Spleen (tissue), 11 donors: ENCODE results near the gene MYLK. TPM values are rescaled to one million over a fixed set of nuclear protein-coding genes. Genes with fewer than 3 reads are reported as not detected.
A peak's percentile ranks its signal among the peaks of the same experiment; 100 is the strongest.
"Not testable (repeated sequence)": the region's sequence is repeated elsewhere in the genome, so short reads cannot be mapped to it uniquely, and the experiment has no call there.

Source experiments
- DNase-seq: peaks from one replicate; pipeline ENCODE4 v3.0.0-alpha.2; 2020
- H3K27ac ChIP-seq, 8 donors: fragments of 200-600 bp; sonication (generic) in 7 of 8; 1 replicate in 4 of 8; 2 replicates in 4 of 8; pipeline versions ENCODE4 v1.5.0 to v1.8.0; 2016 to 2021; ENCODE audit warnings: inconsistent platforms in 4 of 8, mild to moderate bottlenecking in 4 of 8, moderate library complexity in 1 of 8
- H3K27me3 ChIP-seq, 7 donors: fragments of 200-600 bp; sonication (generic) in 6 of 7; replicated peaks in 1 of 7; 1 replicate in 4 of 7; 2 replicates in 3 of 7; pipeline versions ENCODE4 v1.5.0 to v1.8.0; 2016 to 2021; ENCODE audit warnings: inconsistent platforms in 3 of 7, mild to moderate bottlenecking in 1 of 7
- H3K36me3 ChIP-seq, 6 donors: fragments of 200-600 bp; sonication (generic) in 5 of 6; 1 replicate in 4 of 6; 2 replicates in 2 of 6; pipeline versions ENCODE4 v1.5.0 to v1.8.0; 2016 to 2021; ENCODE audit warnings: inconsistent platforms in 2 of 6
- H3K4me1 ChIP-seq, 6 donors: fragments of 200-600 bp; sonication (generic) in 5 of 6; 1 replicate in 3 of 6; 2 replicates in 3 of 6; pipeline versions ENCODE4 v1.5.0 to v1.8.0; 2016 to 2021; ENCODE audit warnings: inconsistent platforms in 3 of 6
- H3K4me3 ChIP-seq, 8 donors: fragments of 200-600 bp; sonication (generic) in 7 of 8; 1 replicate in 4 of 8; 2 replicates in 4 of 8; pipeline versions ENCODE4 v1.5.0 to v1.8.0; 2016 to 2021; ENCODE audit warnings: inconsistent platforms in 4 of 8, mild to moderate bottlenecking in 4 of 8, moderate library complexity in 2 of 8
- H3K9me3 ChIP-seq, 8 donors: fragments of 200-600 bp; sonication (generic) in 7 of 8; 1 replicate in 4 of 8; 2 replicates in 4 of 8; pipeline versions ENCODE4 v1.5.0 to v1.8.0; 2016 to 2021; ENCODE audit warnings: inconsistent platforms in 4 of 8
- POLR2A ChIP-seq, 3 donors: fragments of 450-650 bp; IDR thresholded peaks; one replicate each; pipeline ENCODE4 v1.5.1; 2017; ENCODE audit warnings: antibody characterized with exemption in 3 of 3, mild to moderate bottlenecking in 1 of 3
- POLR2AphosphoS5 ChIP-seq, 3 donors: sonication (generic); formaldehyde crosslinking; IDR thresholded peaks; one replicate each; pipeline ENCODE4 v1.5.1; 2017; ENCODE audit warnings: antibody characterized with exemption in 3 of 3
- WGBS, 5 donors: extraction: QIAGEN DNeasy Blood & Tissue Kit in 3 of 5; methylation state at CpG; one replicate each; pipeline versions ENCODE4 v1.1.5 to v1.1.7; 2013 to 2018; 5-methylcytosine and 5-hydroxymethylcytosine counted together
- intact Hi-C: fragments of 100-400 bp; cut with DNase I; formaldehyde crosslinking; loops from one replicate; pipeline ENCODE4 v1.15.0; 2023; ENCODE audit warnings: low total_unique reads
- polyA plus RNA-seq, 3 donors: library from polyadenylated mRNA; stranded (reverse); fragments of 200-250 nt; gene quantifications; one replicate each; pipeline ENCODE4 v1.2.1, GENCODE V29; 2013
- total RNA-seq, 7 donors: library from RNA; depleted of rRNA in 3 of 7; stranded (reverse); fragments of >200 nt in 3 of 7; fragmentation: NEBNext Ultra II Directional in 4 of 7; extraction: Animal tissue kit (Norgen Biotek cat#: 25700) in 4 of 7; gene quantifications; one replicate each; pipeline versions ENCODE4 v1.1.0 to v1.2.1, GENCODE V29; 2016 to 2021
- TF ChIP-seq, protein P1 (sequence below), 11 experiments: fragments of 200-600 bp in 7 of 11; fragments of 450-650 bp in 4 of 11; sonication (generic) in 4 of 11; IDR thresholded peaks in 8 of 11; conservative IDR thresholded peaks in 3 of 11; 1 replicate in 7 of 11; 2 replicates in 4 of 11; pipeline versions ENCODE4 v1.4.0 to v1.8.0; 2016 to 2021; ENCODE audit warnings: antibody characterized with exemption in 11 of 11, inconsistent platforms in 4 of 11, mild to moderate bottlenecking in 1 of 11
- donor health status: healthy with polysubstance abuse.
- donor health status: DM: no; HTN: no; CAD: no; lungs with moderate emphysema.
- donor health status: DM: no; HTN: no; CAD: no.
- donor health status: Bipolar disorder and iron deficiency.
- donor health status: healthy.
- donor health status: DM: no; HTN: no; CAD: no.
- donor health status: DM: yes; HTN: yes; CAD: no.

The MYLK gene
- total and polyA plus RNA-seq, 10 donors: 11.1 to 343 (median 154) TPM

DNA sequence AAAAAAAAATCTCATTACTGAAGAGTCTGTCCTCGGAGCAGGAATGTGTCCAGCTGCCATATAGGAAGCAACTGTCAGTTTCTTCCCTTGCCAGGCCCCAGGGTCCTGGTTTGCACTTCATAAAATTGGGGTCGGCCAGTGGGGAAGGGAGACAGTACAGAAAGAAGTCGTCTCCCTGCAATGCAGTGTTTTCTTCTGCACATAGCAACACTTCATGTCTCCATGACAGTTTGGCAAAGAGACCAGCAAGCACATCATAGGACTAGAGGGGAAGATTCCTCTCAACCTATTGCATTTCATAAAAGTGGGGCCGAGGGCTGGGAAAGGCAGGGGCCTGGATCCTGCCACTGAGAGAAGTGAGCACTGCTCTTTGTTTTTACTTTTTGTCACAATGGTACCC, 161.1 kb downstream of the MYLK start:
- TF ChIP-seq, protein P1, sequence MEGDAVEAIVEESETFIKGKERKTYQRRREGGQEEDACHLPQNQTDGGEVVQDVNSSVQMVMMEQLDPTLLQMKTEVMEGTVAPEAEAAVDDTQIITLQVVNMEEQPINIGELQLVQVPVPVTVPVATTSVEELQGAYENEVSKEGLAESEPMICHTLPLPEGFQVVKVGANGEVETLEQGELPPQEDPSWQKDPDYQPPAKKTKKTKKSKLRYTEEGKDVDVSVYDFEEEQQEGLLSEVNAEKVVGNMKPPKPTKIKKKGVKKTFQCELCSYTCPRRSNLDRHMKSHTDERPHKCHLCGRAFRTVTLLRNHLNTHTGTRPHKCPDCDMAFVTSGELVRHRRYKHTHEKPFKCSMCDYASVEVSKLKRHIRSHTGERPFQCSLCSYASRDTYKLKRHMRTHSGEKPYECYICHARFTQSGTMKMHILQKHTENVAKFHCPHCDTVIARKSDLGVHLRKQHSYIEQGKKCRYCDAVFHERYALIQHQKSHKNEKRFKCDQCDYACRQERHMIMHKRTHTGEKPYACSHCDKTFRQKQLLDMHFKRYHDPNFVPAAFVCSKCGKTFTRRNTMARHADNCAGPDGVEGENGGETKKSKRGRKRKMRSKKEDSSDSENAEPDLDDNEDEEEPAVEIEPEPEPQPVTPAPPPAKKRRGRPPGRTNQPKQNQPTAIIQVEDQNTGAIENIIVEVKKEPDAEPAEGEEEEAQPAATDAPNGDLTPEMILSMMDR (IDR thresholded peaks at IDR 0.05 in 8 of 11, conservative IDR thresholded peaks at IDR 0.05 in 3 of 11): no peak
- no peak for TF ChIP-seq POLR2AphosphoS5 (IDR thresholded peaks at IDR 0.05)
- TF ChIP-seq POLR2A (IDR thresholded peaks at IDR 0.05): no peak
- H3K4me1 ChIP-seq: peaks cover 0 to 25% (median 7%) of the 10 kb centered on the region in 6 donors

DNA sequence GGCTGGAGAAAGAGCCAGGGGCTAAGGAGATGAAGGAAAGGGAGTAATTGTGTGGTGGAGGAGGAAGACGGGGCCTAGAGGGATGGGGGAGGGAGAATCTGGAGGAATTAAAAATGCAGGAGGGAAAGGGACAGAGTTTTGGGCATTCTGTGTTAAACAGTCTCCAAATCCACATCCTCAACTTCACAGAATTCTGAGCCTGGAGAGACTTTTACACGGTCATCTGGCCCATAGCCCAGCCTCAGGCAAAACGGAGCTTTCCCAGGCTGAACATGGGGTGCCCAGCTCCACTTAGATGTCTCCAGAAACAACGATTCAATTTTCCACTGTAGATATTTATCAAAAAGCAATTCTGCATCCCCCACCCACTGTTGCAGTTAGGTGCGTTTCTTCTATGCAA, 161.7 kb downstream of the MYLK start:
- H3K27me3 ChIP-seq: no peaks in the 10 kb centered on the region
- no peaks in the 10 kb centered on the region for H3K9me3 ChIP-seq
- H3K36me3 ChIP-seq: no peaks in the 10 kb centered on the region
- WGBS, 5 donors: 54 to 61% (median 57%) methylated on average over 5 of the region's 5 CpGs
- DNase-seq: no peak
- TF ChIP-seq POLR2A (IDR thresholded peaks at IDR 0.05) (no peak), POLR2AphosphoS5 (IDR thresholded peaks at IDR 0.05) (no peak)
- TF ChIP-seq, protein P1 (IDR thresholded peaks at IDR 0.05 in 8 of 11, conservative IDR thresholded peaks at IDR 0.05 in 3 of 11): no peak
- no peak overlapping the region for H3K4me3 ChIP-seq
- H3K27ac ChIP-seq: peak overlapping the region in 2 of 8 donors; percentile 13 to 15
- peaks cover 0 to 25% (median 7%) of the 10 kb centered on the region in 6 donors for H3K4me1 ChIP-seq
- intact Hi-C loops: no loop called here

More for the DNA sequence above, 161.1 kb downstream of the MYLK start:
- DNase-seq: no peak
- intact Hi-C loops: no loop called here
- H3K9me3 ChIP-seq: no peaks in the 10 kb centered on the region
- H3K36me3 ChIP-seq: no peaks in the 10 kb centered on the region
- H3K27me3 ChIP-seq: no peaks in the 10 kb centered on the region
- H3K27ac ChIP-seq: peak overlapping the region in 3 of 8 donors; percentile 8 to 25 (median 13)
- 55 to 77% (median 65%) methylated on average over 4 of the region's 4 CpGs for WGBS, 5 donors
- H3K4me3 ChIP-seq: no peak overlapping the region

DNA sequence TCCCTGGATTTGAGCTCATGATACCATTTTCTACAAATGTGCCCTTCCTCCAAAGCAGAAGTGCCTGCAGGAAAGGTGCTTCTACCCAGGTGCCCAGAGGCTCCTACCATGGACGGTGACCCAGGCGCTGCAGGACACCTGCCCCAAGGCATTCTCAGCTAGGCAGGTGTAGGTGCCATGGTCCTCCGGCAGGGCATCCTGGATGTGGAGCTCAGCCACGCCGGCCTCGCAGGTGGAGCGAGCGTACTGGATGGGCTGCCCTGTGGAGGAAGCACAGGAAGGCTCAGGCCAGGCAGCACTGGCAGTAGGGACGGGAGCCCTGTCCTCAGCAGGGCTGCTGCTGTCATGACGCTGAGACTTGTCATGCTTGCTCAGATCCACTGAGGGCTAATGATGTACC, 162.1 kb downstream of the MYLK start:
- H3K4me1 ChIP-seq: peaks cover 0 to 25% (median 7%) of the 10 kb centered on the region in 6 donors
- TF ChIP-seq, protein P1 (IDR thresholded peaks at IDR 0.05 in 8 of 11, conservative IDR thresholded peaks at IDR 0.05 in 3 of 11): no peak
- no peak for TF ChIP-seq POLR2AphosphoS5 (IDR thresholded peaks at IDR 0.05)
- no peak for TF ChIP-seq POLR2A (IDR thresholded peaks at IDR 0.05)
- WGBS, 5 donors: 80 to 88% (median 81%) methylated on average over 8 to 10 of the region's 10 CpGs

DNA sequence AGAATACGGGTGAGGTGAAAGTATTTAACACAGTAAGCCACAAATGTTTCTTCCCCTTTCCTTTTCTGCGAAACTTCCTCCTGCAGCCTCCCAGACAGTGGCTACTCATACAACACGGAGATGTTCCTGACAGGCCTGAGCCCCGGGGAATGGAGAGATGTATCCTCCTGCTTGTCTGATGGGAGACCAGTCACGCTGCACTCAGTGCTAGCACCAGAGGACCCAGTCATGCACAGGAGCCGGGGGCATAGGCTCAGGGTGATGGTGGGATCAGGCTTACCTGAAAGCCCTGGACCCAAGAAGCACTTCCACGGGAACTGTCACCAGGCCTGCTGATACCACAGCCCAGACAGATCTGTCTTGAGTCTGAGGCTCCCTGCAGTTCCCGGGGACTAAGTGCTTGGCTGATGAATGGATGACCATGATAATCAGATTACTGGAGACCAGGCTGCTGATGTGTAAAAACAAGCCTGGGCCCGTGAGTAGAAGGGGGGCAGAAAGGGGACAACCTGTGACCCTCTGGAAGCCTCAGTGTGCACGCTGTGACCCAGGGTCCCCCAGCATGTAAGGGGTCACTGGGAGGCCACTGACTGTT, 162.9 kb downstream of the MYLK start:
- intact Hi-C loops, DNase-seq: not testable (repeated sequence)

More for the DNA sequence above, 162.1 kb downstream of the MYLK start:
- no peak overlapping the region for H3K27ac ChIP-seq
- no peak overlapping the region for H3K4me3 ChIP-seq
- no peak for DNase-seq
- no peaks in the 10 kb centered on the region for H3K27me3 ChIP-seq
- H3K36me3 ChIP-seq: no peaks in the 10 kb centered on the region
- intact Hi-C loops: no loop called here
- no peaks in the 10 kb centered on the region for H3K9me3 ChIP-seq

More for the DNA sequence above, 162.9 kb downstream of the MYLK start:
- not testable (repeated sequence) for H3K4me3 ChIP-seq, H3K9me3 ChIP-seq, H3K36me3 ChIP-seq, H3K27me3 ChIP-seq, H3K27ac ChIP-seq
- H3K4me1 ChIP-seq: peaks cover 0 to 25% (median 7%) of the 10 kb centered on the region in 6 donors
- WGBS, 5 donors: 51 to 65% (median 62%) methylated on average over 4 to 9 of the region's 10 CpGs
